Measurements from ENCODE around the gene IGFBP5. TPM values are rescaled to one million over a fixed set of nuclear protein-coding genes. Genes with fewer than 3 reads are reported as not detected.

The IGFBP5 gene
- total and polyA plus RNA-seq, 4 donors, result 2.3 to 43.4 (median 14.4) TPM

DNA sequence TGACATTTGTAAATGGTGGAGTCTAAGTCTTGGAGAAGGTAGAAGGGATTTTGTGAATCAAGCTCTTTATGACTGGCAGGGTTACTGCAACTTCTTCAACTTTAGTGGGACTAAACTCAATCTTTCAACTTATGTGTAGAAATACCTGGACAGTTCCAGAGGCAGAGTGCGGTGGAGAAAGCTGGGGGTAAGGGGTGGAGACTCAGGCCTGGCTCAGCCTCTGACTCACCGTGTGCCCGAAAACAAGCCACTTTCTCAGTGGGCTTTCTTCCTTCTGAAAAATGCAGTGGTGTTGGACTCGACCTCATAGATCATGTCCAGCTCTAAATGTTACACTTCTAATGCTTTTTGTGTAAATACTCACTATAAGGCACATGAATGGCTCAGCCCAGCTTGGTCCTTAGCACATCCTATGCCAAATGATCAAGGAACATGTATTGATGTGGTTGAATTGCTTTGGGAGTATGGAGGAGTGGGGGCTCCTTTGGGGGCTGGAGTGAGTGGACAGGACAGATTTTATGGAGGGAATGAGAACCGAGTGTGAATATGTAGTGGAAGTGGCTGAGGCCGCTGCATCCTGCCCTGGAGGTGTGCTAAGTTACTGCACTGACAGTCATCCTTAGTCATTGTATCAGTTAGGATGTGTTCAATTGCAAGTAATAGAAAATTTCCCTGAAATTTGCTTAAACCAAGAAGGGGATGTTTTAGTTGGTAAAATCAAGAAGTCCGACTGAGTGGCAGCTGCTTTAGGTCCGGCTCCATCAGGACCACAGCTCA, 32.2 kb upstream of the IGFBP5 start:
- H3K4me1 ChIP-seq (ENCODE audit: control insufficient read depth in 4 of 4, insufficient read depth in 4 of 4, low read length in 3 of 4), result no peaks in the 10 kb centered on the region
- no peak overlapping the region for H3K27ac ChIP-seq (ENCODE audit: low read depth in 1 of 2, low read length in 2 of 2)
- H3K9ac ChIP-seq (ENCODE audit: low read depth in 1 of 2, low read length in 2 of 2), result no peak overlapping the region
- no peaks in the 10 kb centered on the region for H3K36me3 ChIP-seq (ENCODE audit: control insufficient read depth in 4 of 4, insufficient read depth in 3 of 4, low read depth in 1 of 4, low read length in 3 of 4)
- H3K27me3 ChIP-seq (ENCODE audit: control insufficient read depth in 4 of 4, insufficient read depth in 4 of 4, low read length in 3 of 4), result no peaks in the 10 kb centered on the region
- 89% methylated on average over 8 of the region's 8 CpGs for WGBS
- TF ChIP-seq, protein P1, sequence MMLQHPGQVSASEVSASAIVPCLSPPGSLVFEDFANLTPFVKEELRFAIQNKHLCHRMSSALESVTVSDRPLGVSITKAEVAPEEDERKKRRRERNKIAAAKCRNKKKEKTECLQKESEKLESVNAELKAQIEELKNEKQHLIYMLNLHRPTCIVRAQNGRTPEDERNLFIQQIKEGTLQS (IDR thresholded peaks at IDR 0.05), result no peak
- TF ChIP-seq, protein P2, sequence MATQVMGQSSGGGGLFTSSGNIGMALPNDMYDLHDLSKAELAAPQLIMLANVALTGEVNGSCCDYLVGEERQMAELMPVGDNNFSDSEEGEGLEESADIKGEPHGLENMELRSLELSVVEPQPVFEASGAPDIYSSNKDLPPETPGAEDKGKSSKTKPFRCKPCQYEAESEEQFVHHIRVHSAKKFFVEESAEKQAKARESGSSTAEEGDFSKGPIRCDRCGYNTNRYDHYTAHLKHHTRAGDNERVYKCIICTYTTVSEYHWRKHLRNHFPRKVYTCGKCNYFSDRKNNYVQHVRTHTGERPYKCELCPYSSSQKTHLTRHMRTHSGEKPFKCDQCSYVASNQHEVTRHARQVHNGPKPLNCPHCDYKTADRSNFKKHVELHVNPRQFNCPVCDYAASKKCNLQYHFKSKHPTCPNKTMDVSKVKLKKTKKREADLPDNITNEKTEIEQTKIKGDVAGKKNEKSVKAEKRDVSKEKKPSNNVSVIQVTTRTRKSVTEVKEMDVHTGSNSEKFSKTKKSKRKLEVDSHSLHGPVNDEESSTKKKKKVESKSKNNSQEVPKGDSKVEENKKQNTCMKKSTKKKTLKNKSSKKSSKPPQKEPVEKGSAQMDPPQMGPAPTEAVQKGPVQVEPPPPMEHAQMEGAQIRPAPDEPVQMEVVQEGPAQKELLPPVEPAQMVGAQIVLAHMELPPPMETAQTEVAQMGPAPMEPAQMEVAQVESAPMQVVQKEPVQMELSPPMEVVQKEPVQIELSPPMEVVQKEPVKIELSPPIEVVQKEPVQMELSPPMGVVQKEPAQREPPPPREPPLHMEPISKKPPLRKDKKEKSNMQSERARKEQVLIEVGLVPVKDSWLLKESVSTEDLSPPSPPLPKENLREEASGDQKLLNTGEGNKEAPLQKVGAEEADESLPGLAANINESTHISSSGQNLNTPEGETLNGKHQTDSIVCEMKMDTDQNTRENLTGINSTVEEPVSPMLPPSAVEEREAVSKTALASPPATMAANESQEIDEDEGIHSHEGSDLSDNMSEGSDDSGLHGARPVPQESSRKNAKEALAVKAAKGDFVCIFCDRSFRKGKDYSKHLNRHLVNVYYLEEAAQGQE (IDR thresholded peaks at IDR 0.05), result no peak
- TF ChIP-seq, protein P3, sequence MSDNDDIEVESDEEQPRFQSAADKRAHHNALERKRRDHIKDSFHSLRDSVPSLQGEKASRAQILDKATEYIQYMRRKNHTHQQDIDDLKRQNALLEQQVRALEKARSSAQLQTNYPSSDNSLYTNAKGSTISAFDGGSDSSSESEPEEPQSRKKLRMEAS (IDR thresholded peaks at IDR 0.05), result no peak
- no peak for TF ChIP-seq FOXA1 (IDR thresholded peaks at IDR 0.05)
- TF ChIP-seq SP1 (IDR thresholded peaks at IDR 0.05), result no peak
- TF ChIP-seq YY1 (IDR thresholded peaks at IDR 0.05), result no peak
- TF ChIP-seq HNF4A (conservative IDR thresholded peaks at IDR 0.05), result no peak
- TF ChIP-seq EGR1 (IDR thresholded peaks at IDR 0.05; ENCODE audit: low read depth in 2 of 2), result no peak
- TF ChIP-seq GABPA (IDR thresholded peaks at IDR 0.05 in 1 of 2, conservative IDR thresholded peaks at IDR 0.05 in 1 of 2), result no peak
- TF ChIP-seq CTCF (IDR thresholded peaks at IDR 0.05; ENCODE audit: low read depth, low read length, missing input control), result no peak
- TF ChIP-seq JUND (IDR thresholded peaks at IDR 0.05), result no peak
- TF ChIP-seq HNF4G (IDR thresholded peaks at IDR 0.05), result no peak
- TF ChIP-seq TAF1 (conservative IDR thresholded peaks at IDR 0.05), result no peak
- no peak for TF ChIP-seq RXRA (IDR thresholded peaks at IDR 0.05)
- TF ChIP-seq NR2F2 (IDR thresholded peaks at IDR 0.05), result no peak
- no peak for TF ChIP-seq ZBTB33 (IDR thresholded peaks at IDR 0.05)
- no peaks in the 10 kb centered on the region for H3K9me3 ChIP-seq (ENCODE audit: control insufficient read depth in 4 of 4, low read length in 3 of 4)
- no peak for DNase-seq (ENCODE audit: low spot score)
- no peak overlapping the region for H3K4me3 ChIP-seq (ENCODE audit: low read depth in 1 of 3, low read length in 3 of 3)
